ENCODE results near the gene ING4.

ING4 gene

DNA sequence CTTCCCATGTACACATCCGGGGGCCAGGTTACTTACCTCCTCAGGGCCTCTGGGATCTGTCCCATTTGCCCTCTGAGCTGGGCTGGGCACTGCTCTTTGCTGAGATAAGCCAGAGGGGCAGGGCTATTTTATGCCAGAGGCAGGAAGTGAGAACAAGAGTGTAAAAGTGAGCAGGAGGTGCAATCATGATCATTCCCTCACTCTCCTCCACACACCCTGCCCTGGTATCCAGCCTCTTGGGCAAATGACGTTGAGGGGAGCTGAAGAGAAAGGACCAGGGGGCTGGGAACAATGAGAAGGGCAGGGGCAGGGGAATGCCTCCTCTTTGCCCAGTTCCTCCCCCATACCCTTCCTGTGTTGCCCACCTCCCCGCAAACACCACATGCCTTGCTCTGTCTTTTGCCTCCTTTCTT, 31.4 kb downstream of the ING4 start:
- Histone ChIP-seq H2AFZ (ENCODE audit: low read length) (no peak overlapping the region), H3K4me3 (ENCODE audit: low read length, poor library complexity, severe bottlenecking) (peak overlapping the region; percentile 70), H3K4me2 (ENCODE audit: low read depth, low read length, poor library complexity, severe bottlenecking) (peak overlapping the region; percentile 91)

DNA sequence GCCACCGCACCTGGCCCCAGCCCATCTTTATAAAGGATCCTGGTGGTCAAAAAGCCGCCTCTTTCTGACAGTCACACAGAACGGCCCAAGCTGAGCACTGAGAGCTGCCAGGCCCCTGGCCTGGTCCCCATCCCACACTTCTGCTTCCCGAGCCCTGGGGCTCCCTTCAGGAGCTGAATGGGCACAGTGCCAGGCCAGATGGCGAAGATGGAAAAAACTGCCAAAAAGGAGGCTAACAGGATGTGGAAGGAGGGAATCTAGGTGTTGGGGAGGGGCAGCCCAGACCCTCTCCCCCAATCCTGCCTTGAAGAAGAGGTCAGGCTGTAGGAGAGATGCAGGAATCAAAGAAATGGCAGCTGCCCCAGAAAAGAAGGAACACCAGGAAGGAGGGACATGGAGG, 32.2 kb downstream of the ING4 start:
- no peaks in the 10 kb centered on the region for H3K9me2 ChIP-seq (replicated peaks; ENCODE audit: low read depth, low read length)
- peaks cover 63% of the 10 kb centered on the region for H3K4me1 ChIP-seq (ENCODE audit: insufficient read depth, low read length, poor library complexity, severe bottlenecking)
- H3K9me3 ChIP-seq (ENCODE audit: insufficient read depth, low read depth, low read length) = no peaks in the 10 kb centered on the region
- H3K27me3 ChIP-seq (ENCODE audit: insufficient read depth, low read length, poor library complexity, severe bottlenecking) = no peaks in the 10 kb centered on the region
- peaks cover 6% of the 10 kb centered on the region for H3F3A ChIP-seq (ENCODE audit: low read depth)
- H2AFZ ChIP-seq (ENCODE audit: low read length) = no peak overlapping the region
- H3K9ac ChIP-seq (ENCODE audit: low read depth, low read length, poor library complexity, severe bottlenecking) = peak overlapping the region; percentile 84
- no peaks in the 10 kb centered on the region for H3K36me3 ChIP-seq (ENCODE audit: insufficient read depth, low read length)
- H3K4me3 ChIP-seq (ENCODE audit: low read length, poor library complexity, severe bottlenecking) = peak overlapping the region; percentile 70
- no peak for TF ChIP-seq EZH2phosphoT487 (IDR thresholded peaks at IDR 0.05; ENCODE audit: borderline replicate concordance)
- TF ChIP-seq, protein P1, sequence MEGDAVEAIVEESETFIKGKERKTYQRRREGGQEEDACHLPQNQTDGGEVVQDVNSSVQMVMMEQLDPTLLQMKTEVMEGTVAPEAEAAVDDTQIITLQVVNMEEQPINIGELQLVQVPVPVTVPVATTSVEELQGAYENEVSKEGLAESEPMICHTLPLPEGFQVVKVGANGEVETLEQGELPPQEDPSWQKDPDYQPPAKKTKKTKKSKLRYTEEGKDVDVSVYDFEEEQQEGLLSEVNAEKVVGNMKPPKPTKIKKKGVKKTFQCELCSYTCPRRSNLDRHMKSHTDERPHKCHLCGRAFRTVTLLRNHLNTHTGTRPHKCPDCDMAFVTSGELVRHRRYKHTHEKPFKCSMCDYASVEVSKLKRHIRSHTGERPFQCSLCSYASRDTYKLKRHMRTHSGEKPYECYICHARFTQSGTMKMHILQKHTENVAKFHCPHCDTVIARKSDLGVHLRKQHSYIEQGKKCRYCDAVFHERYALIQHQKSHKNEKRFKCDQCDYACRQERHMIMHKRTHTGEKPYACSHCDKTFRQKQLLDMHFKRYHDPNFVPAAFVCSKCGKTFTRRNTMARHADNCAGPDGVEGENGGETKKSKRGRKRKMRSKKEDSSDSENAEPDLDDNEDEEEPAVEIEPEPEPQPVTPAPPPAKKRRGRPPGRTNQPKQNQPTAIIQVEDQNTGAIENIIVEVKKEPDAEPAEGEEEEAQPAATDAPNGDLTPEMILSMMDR (conservative IDR thresholded peaks at IDR 0.05; ENCODE audit: low read length) = no peak
- no peaks in the 10 kb centered on the region for H4K20me1 ChIP-seq (ENCODE audit: insufficient read depth, low read length, poor library complexity, severe bottlenecking)
- H3K4me2 ChIP-seq (ENCODE audit: low read depth, low read length, poor library complexity, severe bottlenecking) = peak overlapping the region; percentile 91
- peaks cover 52% of the 10 kb centered on the region for H3K79me2 ChIP-seq (ENCODE audit: insufficient read depth, low read length)

More for the DNA sequence above, 31.4 kb downstream of the ING4 start:
- peak overlapping the region; percentile 84 for H3K9ac ChIP-seq (ENCODE audit: low read depth, low read length, poor library complexity, severe bottlenecking)
- peaks cover 66% of the 10 kb centered on the region for H3K4me1 ChIP-seq (ENCODE audit: insufficient read depth, low read length, poor library complexity, severe bottlenecking)
- H4K20me1 ChIP-seq (ENCODE audit: insufficient read depth, low read length, poor library complexity, severe bottlenecking) = no peaks in the 10 kb centered on the region
- no peaks in the 10 kb centered on the region for H3K36me3 ChIP-seq (ENCODE audit: insufficient read depth, low read length)
- no peaks in the 10 kb centered on the region for H3K27me3 ChIP-seq (ENCODE audit: insufficient read depth, low read length, poor library complexity, severe bottlenecking)
- peaks cover 6% of the 10 kb centered on the region for H3F3A ChIP-seq (ENCODE audit: low read depth)
- H3K9me2 ChIP-seq (replicated peaks; ENCODE audit: low read depth, low read length) = no peaks in the 10 kb centered on the region
- peaks cover 48% of the 10 kb centered on the region for H3K79me2 ChIP-seq (ENCODE audit: insufficient read depth, low read length)
- H3K9me3 ChIP-seq (ENCODE audit: insufficient read depth, low read depth, low read length) = no peaks in the 10 kb centered on the region
- TF ChIP-seq EZH2phosphoT487 (IDR thresholded peaks at IDR 0.05; ENCODE audit: borderline replicate concordance) = no peak
- TF ChIP-seq, protein P1 (conservative IDR thresholded peaks at IDR 0.05; ENCODE audit: low read length) = no peak

DNA sequence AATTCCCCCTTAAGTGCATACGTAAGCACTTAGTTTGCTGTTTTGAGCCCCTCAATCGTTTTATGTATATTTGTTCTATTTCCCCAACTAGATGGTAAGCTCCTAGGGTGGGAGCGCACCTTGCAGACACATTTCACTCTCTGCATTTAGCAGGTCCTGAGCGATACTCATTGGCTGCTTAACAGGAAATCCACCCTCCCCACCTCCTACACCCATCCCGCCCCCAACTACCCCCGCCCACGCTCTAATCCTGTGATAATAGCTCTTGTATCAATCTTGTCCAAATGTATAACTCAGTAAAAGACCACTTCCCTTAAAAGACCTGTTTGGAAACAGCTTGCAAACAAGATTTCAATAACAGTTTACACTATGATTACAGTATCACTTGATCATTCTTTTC, 35.3 kb downstream of the ING4 start:
- peak overlapping the region; percentile 44 for H3K4me3 ChIP-seq (ENCODE audit: low read length, poor library complexity, severe bottlenecking)
- peak overlapping the region; percentile 53 for H3K4me2 ChIP-seq (ENCODE audit: low read depth, low read length, poor library complexity, severe bottlenecking)
- no peaks in the 10 kb centered on the region for H3K36me3 ChIP-seq (ENCODE audit: insufficient read depth, low read length)
- TF ChIP-seq EZH2phosphoT487 (IDR thresholded peaks at IDR 0.05; ENCODE audit: borderline replicate concordance) = no peak
- TF ChIP-seq, protein P1 (conservative IDR thresholded peaks at IDR 0.05; ENCODE audit: low read length) = no peak
- H3K27me3 ChIP-seq (ENCODE audit: insufficient read depth, low read length, poor library complexity, severe bottlenecking) = no peaks in the 10 kb centered on the region
- peak overlapping the region; percentile 20 for H3K9ac ChIP-seq (ENCODE audit: low read depth, low read length, poor library complexity, severe bottlenecking)
- H3F3A ChIP-seq (ENCODE audit: low read depth) = peaks cover 3% of the 10 kb centered on the region
- no peaks in the 10 kb centered on the region for H3K9me2 ChIP-seq (replicated peaks; ENCODE audit: low read depth, low read length)
- peaks cover 35% of the 10 kb centered on the region for H3K4me1 ChIP-seq (ENCODE audit: insufficient read depth, low read length, poor library complexity, severe bottlenecking)
- no peak overlapping the region for H2AFZ ChIP-seq (ENCODE audit: low read length)
- no peaks in the 10 kb centered on the region for H3K9me3 ChIP-seq (ENCODE audit: insufficient read depth, low read depth, low read length)
- H4K20me1 ChIP-seq (ENCODE audit: insufficient read depth, low read length, poor library complexity, severe bottlenecking) = no peaks in the 10 kb centered on the region
- H3K79me2 ChIP-seq (ENCODE audit: insufficient read depth, low read length) = peaks cover 42% of the 10 kb centered on the region

Measured in Loucy (cell line).